ENCODE results near the gene NOP16. TPM values are rescaled to one million over a fixed set of nuclear protein-coding genes. Genes with fewer than 3 reads are reported as not detected.

NOP16 gene
- total and polyA plus RNA-seq, 2 donors (not counting 1 experiment from before 2014, with no cell fraction given), result 11.1 to 26.3 TPM

DNA sequence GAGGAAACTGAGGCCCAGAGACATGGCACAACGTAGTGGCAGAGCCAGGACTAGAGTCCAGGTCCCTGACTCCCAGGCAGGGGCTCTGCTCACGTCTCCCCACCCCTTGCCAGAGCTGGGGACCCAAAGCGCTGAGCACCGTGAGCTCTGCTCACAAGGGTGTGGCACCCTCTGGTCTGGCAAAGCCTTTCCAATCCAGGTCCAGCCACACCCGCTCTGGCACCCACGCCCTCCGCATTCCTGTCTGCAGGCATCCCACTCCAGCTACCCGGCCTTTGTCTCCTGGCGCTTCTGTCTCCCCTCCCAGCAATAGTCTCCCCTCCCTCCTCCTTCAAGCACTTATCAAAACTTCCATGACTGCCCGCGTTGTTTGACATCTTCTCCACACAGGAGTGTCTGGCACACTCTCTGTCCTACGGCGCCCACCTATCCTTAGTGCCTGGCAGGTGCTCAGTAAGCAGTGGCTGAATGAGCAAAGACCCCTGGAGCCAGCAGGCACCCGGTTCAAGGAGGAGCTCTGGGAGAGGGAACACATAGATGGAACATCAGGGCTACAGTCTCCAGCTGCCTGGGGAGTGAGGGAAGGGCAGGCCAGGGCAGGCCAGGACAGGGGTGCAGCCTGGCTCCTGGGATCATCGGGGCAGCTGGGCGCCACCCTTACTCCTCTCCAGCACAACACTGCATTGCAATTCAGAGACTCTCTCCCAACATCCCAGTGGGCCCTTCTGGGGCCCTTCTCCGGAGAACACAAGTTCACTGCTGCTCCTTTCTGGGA, 12.2 kb upstream of the NOP16 start:
- no peak overlapping the region for H3K27ac ChIP-seq (ENCODE audit: insufficient read depth, low read length)
- no peak overlapping the region for H3K4me3 ChIP-seq (replicated peaks in 1 of 4; ENCODE audit: control extremely low read depth in 1 of 4, insufficient read depth in 1 of 4, low read depth in 3 of 4, low read length in 4 of 4)
- H3K27me3 ChIP-seq (ENCODE audit: control insufficient read depth, insufficient read depth, low read length), result no peaks in the 10 kb centered on the region
- no peak overlapping the region for H2AFZ ChIP-seq (ENCODE audit: low read length)
- DNase-seq (ENCODE audit: low read depth in 2 of 2), result no peak
- no peaks in the 10 kb centered on the region for H3K4me1 ChIP-seq (ENCODE audit: control insufficient read depth, extremely low read depth, insufficient read depth, low read length)
- no peaks in the 10 kb centered on the region for H3K79me2 ChIP-seq (ENCODE audit: control insufficient read depth, insufficient read depth, low read length)
- no peaks in the 10 kb centered on the region for H4K20me1 ChIP-seq (ENCODE audit: control insufficient read depth, extremely low read depth, insufficient read depth, low read length)
- no peaks in the 10 kb centered on the region for H3K9me3 ChIP-seq (ENCODE audit: control insufficient read depth, insufficient read depth, low read depth, low read length)
- TF ChIP-seq CTCF (conservative IDR thresholded peaks at IDR 0.05 in 1 of 2, IDR thresholded peaks at IDR 0.05 in 1 of 2; ENCODE audit: low read depth in 1 of 2, low read length in 2 of 2) (no peak), EZH2 (IDR thresholded peaks at IDR 0.05; ENCODE audit: low read length, missing control alignments) (no peak)
- no peak overlapping the region for H3K4me2 ChIP-seq (ENCODE audit: extremely low read depth, insufficient read depth, low read length)
- peaks cover 7% of the 10 kb centered on the region for H3K36me3 ChIP-seq (ENCODE audit: control insufficient read depth, insufficient read depth, low read length)
- H3K9ac ChIP-seq (ENCODE audit: insufficient read depth, low read length), result no peak overlapping the region

- H3K79me2 ChIP-seq (ENCODE audit: control insufficient read depth, insufficient read depth, low read length), result no peaks in the 10 kb centered on the region
Observed at GRCh38 chr5:176397736-176398420, 9.5 kb upstream of the NOP16 start.

More at GRCh38 chr5:176397736-176398420, 9.5 kb upstream of the NOP16 start:
- Histone ChIP-seq H4K20me1 (ENCODE audit: control insufficient read depth, extremely low read depth, insufficient read depth, low read length) (no peaks in the 10 kb centered on the region), H3K27me3 (ENCODE audit: control insufficient read depth, insufficient read depth, low read length) (no peaks in the 10 kb centered on the region), H3K9ac (ENCODE audit: insufficient read depth, low read length) (no peak overlapping the region), H3K27ac (ENCODE audit: insufficient read depth, low read length) (no peak overlapping the region), H3K36me3 (ENCODE audit: control insufficient read depth, insufficient read depth, low read length) (peaks cover 5% of the 10 kb centered on the region), H3K4me2 (ENCODE audit: extremely low read depth, insufficient read depth, low read length) (no peak overlapping the region), H3K4me1 (ENCODE audit: control insufficient read depth, extremely low read depth, insufficient read depth, low read length) (peaks cover 3% of the 10 kb centered on the region), H2AFZ (ENCODE audit: low read length) (no peak overlapping the region), H3K9me3 (ENCODE audit: control insufficient read depth, insufficient read depth, low read depth, low read length) (no peaks in the 10 kb centered on the region), H3K4me3 (replicated peaks in 1 of 4; ENCODE audit: control extremely low read depth in 1 of 4, insufficient read depth in 1 of 4, low read depth in 3 of 4, low read length in 4 of 4) (no peak overlapping the region)
- no peak for TF ChIP-seq CTCF (conservative IDR thresholded peaks at IDR 0.05 in 1 of 2, IDR thresholded peaks at IDR 0.05 in 1 of 2; ENCODE audit: low read depth in 1 of 2, low read length in 2 of 2)
- TF ChIP-seq EZH2 (IDR thresholded peaks at IDR 0.05; ENCODE audit: low read length, missing control alignments), result no peak
- no peak for DNase-seq (ENCODE audit: low read depth in 2 of 2)

All from fibroblast of lung (primary cell).